ENCODE measurements around the gene PRDM11. TPM values are rescaled to one million over a fixed set of nuclear protein-coding genes. Genes with fewer than 3 reads are reported as not detected.

Gene PRDM11
- total RNA-seq, 1 experiment from 2014 or later = 10.7 TPM

- no peaks in the 10 kb centered on the region for H4K20me1 ChIP-seq (ENCODE audit: insufficient read depth)
- intact Hi-C loops (cut with micrococcal nuclease; ENCODE audit: unreplicated experiment) = no loop called here
- no peaks in the 10 kb centered on the region for H3K9me2 ChIP-seq (ENCODE audit: insufficient read depth)
- H3K4me1 ChIP-seq (replicated peaks; ENCODE audit: insufficient read depth) = peaks cover 6% of the 10 kb centered on the region; the same call in 1 of the 2 replicates
- ChIA-PET POLR2A (ENCODE audit: unreplicated experiment) (no interaction called here), CTCF (no interaction called here)
- no peak overlapping the region for H3K4me3 ChIP-seq
- no peaks in the 10 kb centered on the region for H3K79me2 ChIP-seq (ENCODE audit: low read depth)
- H3F3A ChIP-seq (ENCODE audit: insufficient read depth, low read depth) = no peaks in the 10 kb centered on the region; the same call in 1 of the 2 replicates
- no TSS peak for BruUV-seq (replicated peaks)
- H3K36me3 ChIP-seq (ENCODE audit: low read depth) = no peaks in the 10 kb centered on the region
- TF ChIP-seq EZH2 (IDR thresholded peaks at IDR 0.05; ENCODE audit: low read depth) = no peak
- no peak for TF ChIP-seq CTCF (conservative IDR thresholded peaks at IDR 0.05)
- H3K27me3 ChIP-seq (ENCODE audit: insufficient read depth, low read depth) = peaks cover 50% of the 10 kb centered on the region
- no peak overlapping the region for H3K27ac ChIP-seq
- H3K4me2 ChIP-seq = no peak overlapping the region
- H2AFZ ChIP-seq = no peak overlapping the region
- no peaks in the 10 kb centered on the region for H3K9me3 ChIP-seq (ENCODE audit: insufficient read depth, low read depth)
- no peak for DNase-seq
Observed at GRCh38 chr11:45141631-45142030, 4.8 kb upstream of the PRDM11 start.

- ChIA-PET POLR2A (ENCODE audit: unreplicated experiment) (interaction anchor here (0.5 kb wide), 1 partner anchor 12 kb away, joined by 3 read pairs; no protein-coding TSS in a partner anchor), CTCF (no interaction called here)
- H3K4me1 ChIP-seq (replicated peaks; ENCODE audit: insufficient read depth) = peaks cover 6% of the 10 kb centered on the region; the same call in 1 of the 2 replicates
- no peak overlapping the region for H3K4me2 ChIP-seq
- H2AFZ ChIP-seq = no peak overlapping the region
- intact Hi-C loops (cut with micrococcal nuclease; ENCODE audit: unreplicated experiment) = no loop called here
- H3K36me3 ChIP-seq (ENCODE audit: low read depth) = no peaks in the 10 kb centered on the region
- H3K27me3 ChIP-seq (ENCODE audit: insufficient read depth, low read depth) = peaks cover 44% of the 10 kb centered on the region
- BruUV-seq (replicated peaks) = no TSS peak
- H3K4me3 ChIP-seq = no peak overlapping the region
- no peaks in the 10 kb centered on the region for H3K9me3 ChIP-seq (ENCODE audit: insufficient read depth, low read depth)
- no peaks in the 10 kb centered on the region for H3K79me2 ChIP-seq (ENCODE audit: low read depth)
- no peaks in the 10 kb centered on the region for H4K20me1 ChIP-seq (ENCODE audit: insufficient read depth)
- no peak for DNase-seq
- TF ChIP-seq EZH2 (IDR thresholded peaks at IDR 0.05; ENCODE audit: low read depth) = no peak
- no peak for TF ChIP-seq CTCF (conservative IDR thresholded peaks at IDR 0.05)
- H3F3A ChIP-seq (ENCODE audit: insufficient read depth, low read depth) = no peaks in the 10 kb centered on the region; the same call in 1 of the 2 replicates
- no peak overlapping the region for H3K27ac ChIP-seq
- no peaks in the 10 kb centered on the region for H3K9me2 ChIP-seq (ENCODE audit: insufficient read depth)
Observed at GRCh38 chr11:45142241-45143055, 4.0 kb upstream of the PRDM11 start.

GRCh38 chr11:45143494-45143893 is 2.9 kb upstream of the PRDM11 start:
- Histone ChIP-seq H3K79me2 (ENCODE audit: low read depth) (no peaks in the 10 kb centered on the region; the same call in 1 of the 2 replicates), H2AFZ (no peak overlapping the region), H3F3A (ENCODE audit: insufficient read depth, low read depth) (no peaks in the 10 kb centered on the region; the same call in 1 of the 2 replicates), H3K36me3 (ENCODE audit: low read depth) (no peaks in the 10 kb centered on the region), H3K27ac (no peak overlapping the region), H3K9me2 (ENCODE audit: insufficient read depth) (no peaks in the 10 kb centered on the region), H3K27me3 (ENCODE audit: insufficient read depth, low read depth) (peaks cover 34% of the 10 kb centered on the region; the same call in 1 of the 2 replicates), H3K4me1 (replicated peaks; ENCODE audit: insufficient read depth) (peaks cover 13% of the 10 kb centered on the region; the same call in 1 of the 2 replicates), H3K9me3 (ENCODE audit: insufficient read depth, low read depth) (no peaks in the 10 kb centered on the region), H3K4me2 (no peak overlapping the region), H3K4me3 (no peak overlapping the region), H4K20me1 (ENCODE audit: insufficient read depth) (no peaks in the 10 kb centered on the region)
- intact Hi-C loops (cut with micrococcal nuclease; ENCODE audit: unreplicated experiment) = no loop called here
- POLR2A ChIA-PET (ENCODE audit: unreplicated experiment) = no interaction called here
- CTCF ChIA-PET = no interaction called here
- no peak for DNase-seq
- TF ChIP-seq EZH2 (IDR thresholded peaks at IDR 0.05; ENCODE audit: low read depth) (no peak), CTCF (conservative IDR thresholded peaks at IDR 0.05) (no peak)
- no TSS peak for BruUV-seq (replicated peaks)

Measured in PC-9 (cell line).